Renal pelvis (tissue), 4 donors: Measurements from ENCODE around the gene TRPM6. TPM values are rescaled to one million over a fixed set of nuclear protein-coding genes. Genes with fewer than 3 reads are reported as not detected.
A peak's percentile ranks its signal among the peaks of the same experiment; 100 is the strongest.

Experiments used
- DNase-seq: peaks from one replicate; pipeline ENCODE4 v3.0.0-alpha.2; 2013
- polyA plus RNA-seq, 3 donors: library from polyadenylated mRNA; unstranded; fragments of 120-200 nt; gene quantifications; one replicate each; pipeline ENCODE4 v1.2.1, GENCODE V29; 2013; ENCODE audit not compliant: insufficient read length in 3 of 3

The TRPM6 gene
- polyA plus RNA-seq, 3 donors = 0.54 to 0.95 (median 0.61) TPM

DNA sequence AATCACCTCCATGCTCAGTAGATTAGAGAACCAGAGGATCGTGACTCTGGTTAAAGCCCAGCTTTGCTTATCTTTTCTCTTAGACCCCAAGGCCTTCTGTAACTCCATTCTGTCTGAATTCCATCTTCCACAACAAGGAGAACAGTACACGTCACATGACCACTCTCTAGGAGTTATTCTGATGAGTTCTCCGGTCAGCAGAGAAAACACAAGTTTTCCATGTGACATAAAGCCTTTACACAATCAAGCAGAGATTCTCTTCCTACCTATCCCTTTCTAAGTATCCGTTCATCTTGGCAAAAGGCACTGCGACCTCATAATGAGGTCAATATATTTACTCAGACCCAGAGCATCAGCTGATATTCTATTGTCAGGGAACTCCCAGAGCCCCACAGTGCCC is 112.3 kb downstream of the TRPM6 start:
- no peak for DNase-seq

DNA sequence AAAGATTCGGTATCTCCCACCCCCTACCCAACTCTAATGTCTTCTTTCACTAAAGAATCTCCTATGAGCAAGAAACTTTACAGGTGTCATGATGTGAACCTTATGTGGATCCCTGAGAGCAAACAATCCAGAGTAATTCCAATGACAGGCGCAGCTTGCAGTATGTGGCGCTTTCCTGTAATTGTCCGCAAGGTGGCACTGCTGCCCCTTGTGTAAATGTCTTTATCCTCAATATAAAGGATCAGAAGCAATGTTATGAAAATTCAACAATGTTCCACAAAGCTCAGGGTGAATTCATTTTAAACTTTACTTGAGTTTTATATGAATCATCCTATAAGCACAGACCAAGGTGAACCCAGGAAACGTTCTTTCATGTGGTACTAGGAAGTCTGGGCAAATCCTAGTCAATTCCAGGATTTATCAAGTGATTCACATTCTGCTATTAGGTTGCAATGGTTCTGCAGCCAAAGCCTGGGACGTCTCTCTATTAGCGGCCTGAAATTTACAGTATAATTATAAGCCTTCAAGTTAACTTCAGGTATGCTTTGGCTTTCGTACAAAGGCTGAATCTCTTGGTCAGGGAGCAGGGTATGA is 113.7 kb downstream of the TRPM6 start:
- peak; percentile 67 for DNase-seq

DNA sequence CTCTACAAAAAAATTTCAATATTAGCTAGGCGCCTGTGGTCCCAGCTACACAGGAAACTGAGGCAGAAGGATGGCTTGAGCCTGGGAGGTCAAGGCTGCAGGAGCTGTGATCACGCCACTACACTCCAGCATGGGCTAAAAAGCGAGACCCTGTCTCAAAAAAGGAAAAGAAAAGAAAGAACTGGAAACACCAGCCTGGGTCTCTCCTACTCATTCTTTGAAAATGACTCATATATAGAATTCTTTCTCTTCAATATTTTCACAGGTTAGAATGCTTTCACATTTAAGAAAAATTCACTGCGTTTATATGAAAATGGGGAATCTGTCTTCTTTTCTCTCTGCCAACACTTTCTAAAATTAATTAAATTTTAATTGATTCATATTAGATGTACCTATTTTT is 115.6 kb downstream of the TRPM6 start:
- DNase-seq = no peak

DNA sequence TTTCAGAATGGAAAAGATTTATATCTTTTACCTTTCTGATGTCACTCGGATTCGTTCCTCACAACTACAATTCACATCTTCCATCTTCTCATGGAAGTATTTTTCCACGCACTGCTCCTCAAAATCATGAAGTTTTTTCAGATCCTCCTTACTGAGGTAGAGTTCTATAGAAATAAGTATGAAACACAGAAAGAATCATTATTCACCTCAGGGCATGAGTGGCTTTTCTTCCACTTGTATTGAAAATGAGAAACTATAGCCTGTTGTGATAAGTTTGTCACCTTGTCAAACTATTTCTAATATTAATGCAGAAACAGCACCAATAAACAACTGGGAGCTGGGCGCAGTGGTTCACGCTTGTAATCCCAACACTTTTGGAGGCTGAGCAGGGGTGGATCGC is 116.0 kb downstream of the TRPM6 start:
- no peak for DNase-seq

DNA sequence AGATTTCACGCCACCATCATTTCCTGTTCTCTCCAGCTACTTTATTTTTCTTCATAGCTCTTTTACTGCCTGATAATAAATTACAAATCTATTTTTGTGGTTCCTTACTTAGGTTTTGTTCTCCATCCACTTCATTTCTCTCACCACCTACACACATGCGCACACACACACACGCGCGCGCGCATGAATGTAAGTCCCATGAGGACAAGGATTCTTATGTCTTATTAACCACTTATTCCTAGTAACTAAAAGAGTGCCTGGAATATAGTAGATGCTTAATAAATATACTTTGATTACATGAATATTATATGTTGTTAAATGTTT is 116.5 kb downstream of the TRPM6 start:
- no peak for DNase-seq

DNA sequence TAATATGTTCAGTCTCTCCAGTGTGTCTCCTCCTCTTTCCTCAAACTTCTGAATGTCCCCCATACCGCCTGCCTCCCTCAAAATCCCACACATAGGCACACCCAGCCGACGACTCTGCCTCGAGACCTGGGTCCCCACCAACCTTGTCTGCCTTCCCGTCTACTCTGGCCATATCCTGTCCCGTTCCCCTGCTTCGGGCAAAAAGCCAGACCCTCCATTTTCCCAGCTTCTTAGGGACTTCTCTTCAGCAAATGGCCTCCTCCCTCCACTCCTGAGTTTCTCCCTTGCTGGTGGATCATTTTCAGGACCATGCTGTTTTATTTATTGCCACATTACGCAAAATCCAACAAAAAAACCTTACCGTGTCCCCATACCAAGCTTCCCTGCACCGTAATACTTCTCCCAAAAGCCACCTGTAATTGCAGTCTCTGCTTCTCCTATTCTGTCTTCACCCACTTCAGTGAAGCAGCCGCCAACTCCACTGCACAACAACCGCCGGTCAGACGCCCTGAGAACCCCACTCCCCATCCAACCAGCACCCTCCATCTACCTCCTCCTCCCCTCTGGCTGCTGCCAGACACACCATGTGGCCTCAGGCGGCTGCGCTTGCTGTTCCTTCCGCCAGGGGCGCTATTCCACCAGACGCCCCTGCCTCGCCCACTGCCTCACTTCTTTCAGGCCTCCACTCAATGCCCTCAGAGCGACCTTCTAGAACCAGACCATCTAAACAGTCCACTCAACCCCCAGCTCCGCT is 117.0 kb downstream of the TRPM6 start:
- DNase-seq = no peak

DNA sequence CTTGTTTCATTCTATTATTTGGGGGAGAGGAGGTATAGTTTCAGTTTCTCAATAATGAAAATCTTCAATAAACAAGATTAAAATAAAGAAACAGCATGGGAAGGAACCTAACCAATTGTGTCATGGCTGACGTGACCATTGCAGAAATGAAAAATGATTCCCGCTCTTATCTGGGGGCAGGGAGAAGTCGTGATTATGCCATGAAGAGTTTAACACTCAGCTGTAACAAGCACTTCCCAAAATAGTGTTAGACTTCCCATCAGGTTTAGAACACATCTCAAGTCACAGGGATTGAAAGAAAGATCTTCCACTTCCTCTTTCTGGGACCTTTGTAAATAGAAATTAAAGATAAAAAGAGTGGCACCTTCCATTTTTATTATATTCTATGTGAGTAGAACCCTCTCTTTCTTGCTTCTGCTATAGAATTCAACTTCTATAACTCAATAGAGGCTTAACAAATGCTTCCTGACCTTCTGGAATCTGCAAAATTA is 122.2 kb downstream of the TRPM6 start:
- no peak for DNase-seq

DNA sequence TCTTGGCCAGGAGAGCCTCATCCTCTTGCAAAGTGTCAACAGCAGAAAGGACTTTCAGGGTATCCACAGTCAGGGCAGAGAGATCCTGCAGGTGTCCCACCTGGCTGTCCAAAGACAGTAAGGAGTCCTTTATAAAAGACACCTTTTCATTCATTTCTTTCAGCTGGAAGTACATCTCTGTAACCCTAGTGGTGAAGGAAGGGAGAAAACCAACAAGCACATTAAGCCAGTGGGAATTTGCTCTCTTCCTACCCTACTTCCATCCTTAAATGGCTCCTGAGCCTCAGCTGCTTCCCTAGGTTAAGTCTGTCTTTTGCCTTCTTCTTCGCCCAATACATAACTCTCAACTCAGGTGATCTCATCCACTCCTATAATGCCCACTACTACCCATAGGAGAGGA is 124.8 kb downstream of the TRPM6 start:
- DNase-seq = no peak

DNA sequence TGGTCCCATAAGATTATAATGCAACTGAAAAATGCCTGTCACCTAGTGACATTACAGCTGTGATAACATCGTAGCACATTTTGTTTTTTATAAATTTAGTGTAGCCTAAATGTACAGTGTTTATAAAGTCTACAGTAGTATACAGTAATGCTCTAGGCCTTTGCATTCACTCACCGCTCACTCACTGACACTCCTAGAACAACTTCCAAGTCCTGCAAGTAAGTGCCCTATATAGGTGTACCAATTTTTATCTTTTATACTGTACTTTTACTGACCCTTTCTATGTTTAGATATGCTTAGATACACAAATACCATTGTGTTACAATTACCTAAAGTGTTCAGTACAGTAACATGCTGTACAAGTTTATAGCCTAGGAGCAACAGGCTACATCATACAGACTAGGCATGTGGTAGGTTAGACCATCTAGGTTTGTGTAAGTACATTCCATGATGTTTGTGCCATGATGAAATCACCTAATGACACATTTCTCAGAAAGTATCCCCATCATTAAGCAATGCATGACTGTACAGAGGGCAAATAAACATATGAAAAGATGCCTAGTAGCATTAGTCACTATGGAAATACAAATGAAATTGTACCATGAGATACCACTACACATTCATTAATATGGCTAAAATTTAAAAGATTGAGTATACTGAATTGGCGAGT is 127.6 kb downstream of the TRPM6 start:
- no peak for DNase-seq

DNA sequence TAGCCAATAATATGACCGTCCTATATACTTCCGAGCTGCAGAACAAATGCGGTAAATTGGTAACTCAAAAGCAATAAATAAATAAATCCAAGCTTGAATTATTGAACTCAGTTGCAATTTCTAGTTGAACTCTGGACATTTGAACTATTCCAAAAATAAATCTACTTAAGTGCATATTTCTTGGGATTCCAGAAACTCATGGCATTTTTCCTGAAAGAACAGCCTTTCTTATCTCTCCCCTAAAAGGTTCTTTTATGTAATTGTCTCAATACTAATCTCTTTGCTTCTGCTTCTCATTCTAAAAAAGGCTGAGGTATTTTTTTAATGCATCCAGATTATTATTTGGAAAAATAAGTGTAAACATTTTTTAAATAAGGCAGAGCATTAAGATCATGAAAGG is 131.7 kb downstream of the TRPM6 start:
- DNase-seq = no peak

DNA sequence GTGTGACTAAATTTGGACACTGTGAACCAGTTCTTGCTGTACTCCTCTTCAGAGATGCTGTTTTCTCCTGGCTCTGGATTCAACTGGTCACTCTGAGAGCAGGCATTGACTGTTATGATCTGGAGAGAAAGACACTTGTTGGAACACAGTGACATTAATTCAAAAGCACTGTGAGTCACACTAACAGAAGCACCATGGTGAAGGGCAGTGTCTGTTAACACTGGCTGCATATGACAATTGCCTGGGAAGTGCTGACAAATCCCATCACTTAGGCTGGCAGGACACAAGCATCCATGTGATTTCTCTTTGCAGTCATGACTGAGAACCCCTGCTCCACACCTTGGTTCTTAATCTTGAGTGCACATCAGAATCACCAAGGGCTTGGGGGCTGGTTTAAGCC is 132.4 kb downstream of the TRPM6 start:
- no peak for DNase-seq

DNA sequence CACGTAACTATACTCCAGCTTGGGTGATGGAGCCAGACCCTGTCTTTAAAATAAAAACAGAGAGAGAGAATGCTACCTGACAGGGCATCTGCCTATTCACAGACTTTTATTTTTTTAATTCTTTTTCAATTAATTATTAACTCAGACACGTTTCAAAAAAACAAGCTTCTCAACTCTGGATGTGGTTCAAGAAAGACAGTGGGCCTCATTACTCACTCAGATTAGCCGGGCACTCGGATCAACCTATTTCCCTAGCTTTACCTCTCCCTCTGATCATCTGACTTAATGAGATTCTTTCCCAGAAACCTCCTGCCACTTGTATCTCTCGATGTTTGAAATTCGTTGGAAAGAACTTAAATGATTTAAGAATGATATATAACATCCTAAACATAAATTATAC is 134.1 kb downstream of the TRPM6 start:
- no peak for DNase-seq

DNA sequence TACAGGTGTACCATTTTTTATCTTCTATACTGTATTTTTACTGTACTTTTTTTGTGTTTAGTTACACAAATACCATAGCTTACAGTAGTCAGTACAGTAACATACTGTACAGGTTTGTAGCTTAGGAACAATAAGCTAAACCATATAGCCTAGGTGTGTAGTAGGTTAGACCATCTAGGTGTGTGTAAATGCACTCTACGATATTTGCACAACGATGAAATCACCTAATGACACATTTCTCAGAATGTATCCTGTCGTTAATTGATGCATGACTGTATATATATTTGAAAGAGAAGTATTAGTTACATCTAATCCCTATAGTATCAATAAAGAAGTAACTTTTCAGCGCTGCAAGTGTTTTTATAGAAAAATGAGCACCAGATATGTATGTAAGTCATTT is 138.8 kb downstream of the TRPM6 start:
- no peak for DNase-seq

DNA sequence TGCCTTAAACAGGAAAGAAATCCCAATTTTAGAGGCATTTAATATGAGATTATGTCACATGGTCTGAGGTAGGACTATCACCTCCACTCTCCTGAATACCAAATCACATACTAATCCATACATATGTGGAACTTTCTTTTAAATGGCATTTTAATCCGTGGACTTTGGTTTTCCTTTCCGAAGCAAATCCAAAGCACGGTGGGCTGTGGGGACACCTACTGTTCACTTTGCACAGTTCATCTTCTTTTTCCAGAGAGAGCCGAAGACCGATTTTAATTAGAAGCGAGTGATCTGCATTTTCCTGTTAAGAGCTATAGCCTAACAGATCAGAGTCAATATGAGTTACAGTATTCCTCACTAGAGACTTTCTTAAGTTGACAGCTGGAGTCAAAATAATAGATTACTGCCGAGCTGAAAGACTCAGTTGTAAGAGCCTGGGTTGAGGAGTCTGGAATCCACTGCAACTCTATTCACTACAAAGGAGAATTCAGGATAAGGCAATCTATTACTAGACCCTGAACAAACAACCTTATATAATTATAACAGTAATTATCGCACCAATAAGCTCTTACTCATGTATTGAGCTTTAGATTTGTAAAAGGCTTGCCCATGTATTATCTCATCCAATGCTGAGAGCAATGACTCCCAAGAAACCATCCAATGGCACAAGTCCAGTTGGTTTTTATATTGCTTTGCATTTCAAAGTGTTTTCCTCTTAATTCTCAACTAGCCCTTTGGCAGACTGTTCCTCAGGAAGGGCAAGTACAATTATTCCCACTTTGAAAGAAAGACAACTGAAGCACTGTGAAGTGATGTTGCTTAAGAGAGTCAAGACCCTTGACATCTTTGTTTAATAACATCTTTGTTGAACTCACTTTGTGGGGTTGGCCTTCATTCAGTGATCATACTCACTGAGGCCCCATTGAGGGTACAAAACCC is 144.7 kb downstream of the TRPM6 start:
- DNase-seq = peak; percentile 38

DNA sequence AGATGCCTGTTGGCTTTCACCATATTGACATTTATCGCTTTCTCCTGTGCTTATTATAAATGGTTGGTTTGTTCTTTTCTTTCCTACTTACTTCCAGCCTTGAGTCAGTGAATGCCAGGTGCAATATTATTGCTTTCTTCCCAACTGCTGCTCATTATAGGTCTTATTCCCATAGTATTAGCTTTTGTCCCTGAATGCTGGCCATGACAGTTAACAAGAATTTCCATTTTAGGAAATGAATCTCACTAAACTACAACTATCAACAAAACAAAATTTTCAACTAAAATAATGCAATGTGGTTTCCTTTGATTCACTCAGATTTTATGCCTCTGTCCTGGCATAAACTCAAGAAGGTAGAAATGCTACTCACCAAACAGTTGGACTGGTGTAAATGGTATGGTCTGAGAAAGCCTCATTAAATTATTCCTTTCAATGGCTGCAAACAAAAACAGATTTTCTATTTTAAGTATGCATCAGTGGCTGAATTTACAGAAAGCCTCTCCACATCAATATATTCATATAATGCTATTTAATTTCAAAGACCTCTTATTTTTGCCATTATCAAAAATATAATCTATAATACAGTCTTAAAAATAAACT is 145.4 kb downstream of the TRPM6 start:
- no peak for DNase-seq

DNA sequence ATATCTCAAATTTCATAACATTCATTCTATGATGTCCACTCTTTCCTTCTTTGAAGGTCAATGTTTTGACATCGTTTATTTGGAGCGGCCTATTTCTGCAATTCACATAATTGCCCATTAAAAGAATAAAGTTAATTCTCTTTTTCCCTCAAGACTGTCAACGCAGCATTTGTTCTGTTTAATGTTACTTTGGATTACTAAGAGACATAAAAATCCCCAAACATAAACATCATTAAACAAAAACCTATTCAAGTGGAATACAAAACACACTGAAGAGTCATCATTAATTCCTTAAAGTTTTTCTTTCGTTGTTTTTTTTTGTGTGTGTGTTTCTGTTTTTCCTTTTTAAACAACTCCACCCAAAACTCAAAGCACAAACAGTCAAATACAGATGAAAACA is 151.1 kb downstream of the TRPM6 start:
- no peak for DNase-seq

DNA sequence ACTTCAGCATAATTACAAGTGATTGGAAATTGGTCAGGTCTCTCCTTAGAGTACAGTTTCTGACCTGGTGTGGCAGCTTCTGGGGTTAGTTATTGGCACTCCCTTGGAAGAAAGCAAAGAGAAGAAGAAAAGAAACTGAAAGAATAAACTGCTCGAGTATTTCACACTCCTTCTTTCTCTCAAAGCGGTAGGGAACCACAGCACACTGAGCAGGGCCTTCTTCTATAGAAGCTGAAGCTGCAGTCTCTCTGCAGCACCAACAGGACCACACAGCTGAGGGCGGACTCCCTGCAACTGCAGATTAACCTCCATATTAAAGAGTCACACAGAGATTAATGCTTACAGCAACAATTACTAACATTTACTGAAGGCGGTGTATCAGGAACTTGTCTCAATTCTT is 152.0 kb downstream of the TRPM6 start:
- DNase-seq = no peak

DNA sequence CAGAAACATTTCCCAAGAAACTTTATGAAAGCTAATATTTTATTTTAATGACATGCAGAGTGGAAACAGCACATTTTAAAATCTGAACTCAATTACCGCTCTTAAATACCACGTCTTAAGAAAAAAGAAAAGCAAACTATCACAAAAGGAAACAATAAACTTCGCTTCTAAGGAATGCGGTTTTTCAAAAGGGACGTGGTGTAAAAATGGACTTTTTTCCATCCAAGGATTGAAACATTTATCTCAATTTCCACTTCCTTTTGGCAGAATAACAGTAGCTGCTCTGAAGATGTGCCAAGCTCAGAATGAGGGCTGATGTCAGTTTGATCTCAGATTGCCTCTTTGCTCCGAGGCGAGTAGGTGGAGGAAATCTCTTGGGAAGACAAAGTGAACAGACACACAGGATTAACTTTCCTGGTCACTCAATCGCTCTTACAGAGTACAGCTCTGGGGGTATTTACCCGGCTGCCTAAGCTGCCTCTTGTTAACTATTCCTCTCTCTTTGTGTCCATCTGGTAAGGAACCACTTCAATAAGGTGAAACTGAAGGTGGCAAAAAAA is 158.5 kb downstream of the TRPM6 start:
- no peak for DNase-seq

DNA sequence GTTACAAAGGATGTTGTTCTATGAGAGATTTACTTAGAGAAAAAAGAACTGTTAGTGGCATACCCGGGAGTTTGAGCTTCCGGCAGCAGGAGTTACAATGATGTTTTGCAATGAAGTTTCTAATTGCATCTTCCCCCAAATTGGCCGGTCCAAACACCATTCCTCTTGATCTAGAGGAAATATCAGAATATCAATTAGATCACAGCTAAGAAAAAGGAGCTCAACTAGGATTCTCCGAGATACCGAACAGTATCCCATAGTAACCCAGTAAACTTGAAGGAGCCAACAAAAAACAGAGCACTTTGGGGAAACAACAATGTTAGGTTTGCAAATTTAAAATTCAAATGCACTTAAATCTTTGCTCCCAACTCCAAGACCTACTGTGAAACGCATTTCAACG is 159.5 kb downstream of the TRPM6 start:
- no peak for DNase-seq

DNA sequence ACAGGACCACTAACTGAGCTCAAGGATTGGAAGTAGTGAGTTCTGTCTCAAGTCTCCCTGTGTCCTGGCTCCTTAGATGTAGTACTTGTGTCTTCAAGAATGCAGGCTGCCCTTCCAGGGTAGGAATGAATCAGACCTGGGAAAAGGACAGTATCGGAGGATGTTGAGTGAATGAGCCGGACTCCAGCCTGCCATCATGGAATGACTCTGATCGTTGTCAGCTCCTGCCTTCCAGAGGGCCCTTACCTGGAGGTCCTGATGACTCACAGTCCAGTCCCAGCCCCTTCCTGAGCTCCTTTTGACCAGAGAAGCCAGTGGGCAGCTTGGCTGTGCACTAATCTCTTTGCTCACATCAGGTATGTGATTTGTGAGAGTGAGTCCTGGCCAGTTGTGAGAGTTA is 161.1 kb downstream of the TRPM6 start:
- no peak for DNase-seq

DNA sequence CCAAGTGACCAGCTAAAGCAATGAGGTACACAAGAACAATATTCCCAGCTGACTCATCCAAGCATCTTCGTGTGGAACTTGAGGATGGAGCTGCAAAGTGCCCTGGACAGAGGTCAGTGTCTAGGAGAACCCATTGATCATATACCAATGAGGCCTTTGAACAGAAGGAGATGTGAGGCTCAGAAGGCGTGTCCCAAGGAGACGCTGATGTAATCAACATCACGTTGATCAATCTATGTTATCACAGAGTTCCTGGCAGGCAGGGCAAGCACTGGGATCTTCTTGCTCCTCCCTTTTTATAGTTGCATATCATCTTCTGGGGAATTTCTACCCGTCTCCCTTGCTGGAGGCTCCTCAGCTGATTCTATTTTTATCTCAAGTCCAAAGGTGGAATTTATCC is 163.4 kb downstream of the TRPM6 start:
- no peak for DNase-seq
